ENCODE data around the gene BTG2. TPM values are rescaled to one million over a fixed set of nuclear protein-coding genes. Genes with fewer than 3 reads are reported as not detected.

The BTG2 gene
- total RNA-seq, 3 donors from 2014 or later (not counting 1 experiment from before 2014, with no cell fraction given) = 499 to 1,024 (median 851) TPM

DNA sequence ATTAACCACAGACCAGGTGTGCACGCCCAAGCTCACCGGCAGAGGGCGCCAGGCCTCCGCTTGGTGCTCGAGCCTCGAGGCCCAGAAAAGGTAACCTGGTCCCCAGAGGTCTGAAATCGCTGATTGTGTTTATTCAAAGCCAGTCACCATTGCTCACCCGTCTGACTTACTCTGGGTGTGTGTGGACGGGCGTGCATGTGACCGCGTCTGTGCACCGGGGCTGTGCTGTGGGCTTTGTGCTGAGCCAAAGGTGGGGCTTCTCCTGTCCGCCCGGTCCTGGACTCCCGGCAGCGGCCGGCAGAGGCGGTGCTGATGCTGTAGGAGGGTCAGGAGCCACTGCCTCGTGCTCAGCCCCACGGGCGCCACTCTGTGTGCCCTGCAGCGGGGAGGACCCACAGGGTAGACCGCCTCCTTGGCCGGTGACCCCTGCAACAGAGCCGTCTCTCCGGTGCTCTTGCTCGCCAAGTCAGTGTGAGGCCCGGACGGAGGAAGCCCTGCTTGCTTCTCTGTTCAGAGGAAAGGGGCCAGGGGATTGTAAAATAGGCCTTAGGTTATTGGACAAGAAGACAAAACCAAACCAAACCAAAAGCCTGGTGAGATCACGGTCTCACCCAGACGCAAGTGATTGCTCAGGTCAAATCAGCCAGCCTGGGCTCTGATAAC is 32.0 kb upstream of the BTG2 start:
- WGBS (ENCODE audit: insufficient coverage) = 29% methylated on average over 32 of the region's 32 CpGs
- H3K36me3 Mint-ChIP-seq = no peaks in the 10 kb centered on the region
- H3K4me1 ChIP-seq (ENCODE audit: control insufficient read depth, insufficient read depth, low read length) = peaks cover 50% of the 10 kb centered on the region
- H3K27ac Mint-ChIP-seq = peak overlapping the region; percentile 60 to 80
- no peaks in the 10 kb centered on the region for H3K27me3 ChIP-seq (ENCODE audit: control insufficient read depth, insufficient read depth, low read length)
- ATAC-seq (peak; percentile 82 to 90 (median 84)), DNase-seq (peak; percentile 88 to 95)
- no peaks in the 10 kb centered on the region for H3K9me3 ChIP-seq (ENCODE audit: control insufficient read depth, insufficient read depth, low read length)
- H3K4me1 Mint-ChIP-seq = peaks cover 7 to 23% of the 10 kb centered on the region in 2 donors
- no peaks in the 10 kb centered on the region for H3K27me3 Mint-ChIP-seq (ENCODE audit: low read depth in 2 of 2)
- intact Hi-C loops (cut with micrococcal nuclease) = loop anchor here (1.0 kb wide), 4 partner anchors 14 to 65 kb away; partner anchors contain the start of gene BTG2
- peak overlapping the region; percentile 32 for H3K4me3 ChIP-seq (ENCODE audit: low read length)
- no peaks in the 10 kb centered on the region for H3K36me3 ChIP-seq (ENCODE audit: control insufficient read depth, insufficient read depth, low read length)
- peak overlapping the region; percentile 52 for H3K4me3 Mint-ChIP-seq
- TF ChIP-seq, protein P1, sequence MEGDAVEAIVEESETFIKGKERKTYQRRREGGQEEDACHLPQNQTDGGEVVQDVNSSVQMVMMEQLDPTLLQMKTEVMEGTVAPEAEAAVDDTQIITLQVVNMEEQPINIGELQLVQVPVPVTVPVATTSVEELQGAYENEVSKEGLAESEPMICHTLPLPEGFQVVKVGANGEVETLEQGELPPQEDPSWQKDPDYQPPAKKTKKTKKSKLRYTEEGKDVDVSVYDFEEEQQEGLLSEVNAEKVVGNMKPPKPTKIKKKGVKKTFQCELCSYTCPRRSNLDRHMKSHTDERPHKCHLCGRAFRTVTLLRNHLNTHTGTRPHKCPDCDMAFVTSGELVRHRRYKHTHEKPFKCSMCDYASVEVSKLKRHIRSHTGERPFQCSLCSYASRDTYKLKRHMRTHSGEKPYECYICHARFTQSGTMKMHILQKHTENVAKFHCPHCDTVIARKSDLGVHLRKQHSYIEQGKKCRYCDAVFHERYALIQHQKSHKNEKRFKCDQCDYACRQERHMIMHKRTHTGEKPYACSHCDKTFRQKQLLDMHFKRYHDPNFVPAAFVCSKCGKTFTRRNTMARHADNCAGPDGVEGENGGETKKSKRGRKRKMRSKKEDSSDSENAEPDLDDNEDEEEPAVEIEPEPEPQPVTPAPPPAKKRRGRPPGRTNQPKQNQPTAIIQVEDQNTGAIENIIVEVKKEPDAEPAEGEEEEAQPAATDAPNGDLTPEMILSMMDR (IDR thresholded peaks at IDR 0.05) = peak; percentile 96
- no peaks in the 10 kb centered on the region for H3K9me3 Mint-ChIP-seq
- peak overlapping the region; percentile 39 for H3K27ac ChIP-seq (ENCODE audit: low read length)

DNA sequence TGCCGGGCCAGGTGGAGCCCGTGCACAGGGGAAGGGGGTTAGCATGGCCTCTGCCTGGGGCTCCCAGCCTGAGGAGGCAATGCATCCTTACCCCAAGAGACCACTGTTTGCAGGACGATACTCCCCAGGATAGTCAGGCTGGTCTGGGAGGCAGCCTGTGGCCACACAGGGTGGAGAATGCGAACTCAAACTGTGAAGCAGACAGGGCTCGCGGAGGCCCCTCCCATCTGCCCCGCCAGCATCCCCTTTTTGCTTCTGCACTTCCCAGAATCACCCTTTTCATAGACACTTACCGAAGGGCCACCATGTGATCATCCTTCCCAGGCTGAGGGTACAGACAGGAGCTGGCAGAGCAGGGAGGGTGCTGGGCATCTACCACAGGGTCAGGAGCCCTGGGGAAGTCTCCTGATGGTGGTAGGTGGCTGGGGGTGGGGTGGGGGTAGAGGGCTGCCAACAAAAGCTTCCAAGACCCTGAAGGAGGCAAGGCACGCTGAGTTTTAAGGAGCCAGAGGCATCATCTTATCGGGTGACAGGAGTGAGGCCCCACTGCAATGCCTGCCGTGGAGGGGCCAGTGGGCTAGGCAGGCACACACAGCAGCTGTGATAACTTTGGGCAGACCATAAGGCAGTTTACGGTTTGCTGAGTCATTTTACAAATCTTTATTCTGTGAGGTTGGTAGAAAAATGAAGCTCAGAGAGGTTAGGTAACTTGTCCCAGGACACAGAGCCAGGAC is 31.3 kb upstream of the BTG2 start:
- ATAC-seq (no peak), DNase-seq (no peak)
- TF ChIP-seq, protein P1 (IDR thresholded peaks at IDR 0.05) = no peak
- intact Hi-C loops (cut with micrococcal nuclease) = loop anchor here (1.0 kb wide), 4 partner anchors 13 to 64 kb away; partner anchors contain the start of gene BTG2
- Mint-ChIP-seq H3K4me3 (no peak overlapping the region), H3K36me3 (no peaks in the 10 kb centered on the region), H3K27ac (peak overlapping the region; percentile 60 to 80), H3K9me3 (no peaks in the 10 kb centered on the region), H3K4me1 (peaks cover 14 to 30% of the 10 kb centered on the region in 2 donors), H3K27me3 (ENCODE audit: low read depth in 2 of 2) (no peaks in the 10 kb centered on the region)
- 63% methylated on average over 12 of the region's 12 CpGs for WGBS (ENCODE audit: insufficient coverage)
- peak overlapping the region; percentile 32 for H3K4me3 ChIP-seq (ENCODE audit: low read length)
- H3K27ac ChIP-seq (ENCODE audit: low read length) = peak overlapping the region; percentile 39
- peaks cover 53% of the 10 kb centered on the region for H3K4me1 ChIP-seq (ENCODE audit: control insufficient read depth, insufficient read depth, low read length)
- H3K9me3 ChIP-seq (ENCODE audit: control insufficient read depth, insufficient read depth, low read length) = no peaks in the 10 kb centered on the region
- H3K36me3 ChIP-seq (ENCODE audit: control insufficient read depth, insufficient read depth, low read length) = no peaks in the 10 kb centered on the region
- H3K27me3 ChIP-seq (ENCODE audit: control insufficient read depth, insufficient read depth, low read length) = no peaks in the 10 kb centered on the region

DNA sequence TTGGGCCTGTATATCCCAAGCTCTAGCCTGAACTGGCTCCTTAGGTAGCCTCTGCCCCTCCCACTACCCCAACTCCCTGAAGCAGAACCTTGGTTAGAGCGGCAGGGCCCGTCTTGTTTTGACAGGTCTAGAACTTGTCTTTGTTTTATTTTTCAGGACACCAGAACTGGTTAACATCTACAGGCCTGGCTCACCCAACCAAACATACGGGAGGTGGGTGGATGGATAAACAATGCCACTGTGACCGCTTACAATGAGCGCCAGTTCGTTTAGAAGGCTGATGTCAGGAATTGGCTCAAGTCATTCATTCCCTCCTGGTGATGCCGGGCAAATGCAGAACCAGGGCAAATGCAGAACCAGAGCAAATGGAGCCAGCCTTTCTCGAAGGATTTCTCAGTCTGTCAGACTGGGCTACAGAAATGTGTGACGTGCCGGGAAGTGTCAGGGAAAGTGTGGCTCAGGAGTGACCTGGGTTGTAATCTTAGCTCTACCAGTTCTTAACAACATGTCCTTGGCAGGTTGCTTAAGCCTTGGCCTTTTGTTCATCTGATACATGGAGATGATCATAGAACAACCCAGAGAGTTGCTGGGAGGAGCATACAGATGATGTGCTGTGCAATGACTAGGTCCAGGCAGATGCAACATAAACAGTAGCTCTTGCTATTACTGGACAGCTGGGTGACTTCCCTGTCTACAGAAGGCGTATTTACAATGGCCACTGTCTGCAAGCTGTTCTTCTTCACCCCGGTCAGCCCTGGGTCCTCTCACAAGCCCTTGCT is 30.5 kb upstream of the BTG2 start:
- no peak for ATAC-seq
- WGBS (ENCODE audit: insufficient coverage) = 89% methylated on average over 12 of the region's 12 CpGs
- no peak overlapping the region for H3K4me3 Mint-ChIP-seq
- H3K9me3 Mint-ChIP-seq = no peaks in the 10 kb centered on the region
- Histone ChIP-seq H3K27ac (ENCODE audit: low read length) (peak overlapping the region; percentile 19), H3K36me3 (ENCODE audit: control insufficient read depth, insufficient read depth, low read length) (no peaks in the 10 kb centered on the region), H3K9me3 (ENCODE audit: control insufficient read depth, insufficient read depth, low read length) (no peaks in the 10 kb centered on the region), H3K27me3 (ENCODE audit: control insufficient read depth, insufficient read depth, low read length) (no peaks in the 10 kb centered on the region), H3K4me1 (ENCODE audit: control insufficient read depth, insufficient read depth, low read length) (peaks cover 53% of the 10 kb centered on the region), H3K4me3 (ENCODE audit: low read length) (no peak overlapping the region)
- peaks cover 17 to 34% of the 10 kb centered on the region in 2 donors for H3K4me1 Mint-ChIP-seq
- TF ChIP-seq, protein P1 (IDR thresholded peaks at IDR 0.05) = no peak
- no peak for DNase-seq
- H3K27ac Mint-ChIP-seq = peak overlapping the region in 1 of 2 donors; percentile 47
- intact Hi-C loops (cut with micrococcal nuclease) = no loop called here
- no peaks in the 10 kb centered on the region for H3K27me3 Mint-ChIP-seq (ENCODE audit: low read depth in 2 of 2)
- H3K36me3 Mint-ChIP-seq = no peaks in the 10 kb centered on the region

Data from natural killer cell (primary cell).